H1 (cell line): ENCODE data around the gene CDH2. TPM values are rescaled to one million over a fixed set of nuclear protein-coding genes. Genes with fewer than 3 reads are reported as not detected.
A peak's percentile ranks its signal among the peaks of the same experiment; 100 is the strongest.

ENCODE experiments used
- CTCF ChIA-PET: fragments of 300-600 bp; sonication (Branson Sonifier 250); formaldehyde crosslinking; loops from one replicate; lab custom pipeline; 2021; ENCODE audit not compliant: partially characterized antibody; lab: Charles Lee
- POLR2A ChIA-PET: fragments of 300-600 bp; sonication (Branson Sonifier 250); formaldehyde crosslinking; loops from one replicate; lab custom pipeline; 2021; ENCODE audit warnings: inconsistent platforms; ENCODE audit not compliant: partially characterized antibody; lab: Charles Lee
- DNase-seq, 2 experiments: peaks; one replicate each; pipeline versions ENCODE4 v3.0.0 to v3.0.0-alpha.2; 2010 to 2022; ENCODE audit warnings: low spot score in 2 of 2, low read depth in 1 of 2, mixed read lengths in 1 of 2
- FAIRE-seq: peaks from 2 replicates; lab custom pipeline; 2011; peaks lifted over from hg19 to GRCh38; lab: Jason Lieb, UNC
- H2AFZ ChIP-seq: 2 replicates; pipeline ENCODE4 v1.8.1; 2012; ENCODE audit warnings: low read length, inconsistent platforms
- H2AK5ac ChIP-seq: 2 replicates; pipeline ENCODE4 v1.6.1; 2013; ENCODE audit warnings: low read depth, low read length
- H2BK120ac ChIP-seq: replicated peaks from 2 replicates; pipeline ENCODE3; 2013; ENCODE audit warnings: low read depth, low read length, inconsistent platforms
- H2BK12ac ChIP-seq: 2 replicates; pipeline ENCODE4 v1.6.1; 2013; ENCODE audit warnings: low read depth, low read length
- H2BK15ac ChIP-seq: 2 replicates; pipeline ENCODE4 v1.6.1; 2013; ENCODE audit warnings: low read length
- H2BK20ac ChIP-seq: 2 replicates; pipeline ENCODE4 v1.6.1; 2013; ENCODE audit warnings: low read length
- H2BK5ac ChIP-seq: 2 replicates; pipeline ENCODE4 v1.6.1; 2013; ENCODE audit warnings: low read depth, low read length
- H3K14ac ChIP-seq: 2 replicates; pipeline ENCODE4 v1.6.1; 2013; ENCODE audit warnings: inconsistent platforms; ENCODE audit not compliant: insufficient read length
- H3K18ac ChIP-seq: 2 replicates; pipeline ENCODE4 v1.6.1; 2013; ENCODE audit warnings: low read length; ENCODE audit errors: extremely low read depth
- H3K23ac ChIP-seq: 2 replicates; pipeline ENCODE4 v1.6.1; 2013; ENCODE audit warnings: inconsistent platforms; ENCODE audit not compliant: insufficient read length
- H3K23me2 ChIP-seq: 2 replicates; pipeline ENCODE4 v1.6.1; 2013; ENCODE audit warnings: low read depth, low read length
- H3K27ac ChIP-seq: 2 replicates; pipeline ENCODE4 v1.6.1; 2011; ENCODE audit warnings: low read depth, low read length, inconsistent platforms
- H3K27me3 ChIP-seq, 4 experiments: replicated peaks in 1 of 4; 1 replicate in 1 of 4; 2 replicates in 3 of 4; pipeline versions ENCODE4 v1.6.1 to v1.8.1; 2011 to 2013; ENCODE audit warnings: low read length in 3 of 4, mild to moderate bottlenecking in 3 of 4, inconsistent platforms in 2 of 4, mixed read lengths in 2 of 4, moderate library complexity in 1 of 4; ENCODE audit not compliant: control insufficient read depth in 3 of 4, insufficient read depth in 3 of 4; ENCODE audit errors: extremely low read depth in 1 of 4
- H3K36me3 ChIP-seq, 4 experiments: 2 replicates each; pipeline versions ENCODE4 v1.6.1 to v1.8.1; 2011 to 2013; ENCODE audit warnings: mild to moderate bottlenecking in 4 of 4, low read length in 3 of 4, moderate library complexity in 2 of 4, control low read depth in 1 of 4, inconsistent platforms in 1 of 4; ENCODE audit not compliant: insufficient read depth in 4 of 4, control insufficient read depth in 2 of 4
- H3K4ac ChIP-seq: replicated peaks from 2 replicates; pipeline ENCODE3; 2013; ENCODE audit warnings: low read length, low read depth, mixed read lengths, inconsistent platforms; ENCODE audit not compliant: insufficient read length
- H3K4me1 ChIP-seq, 4 experiments: replicated peaks in 1 of 4; 1 replicate in 1 of 4; 2 replicates in 3 of 4; pipeline versions ENCODE4 v1.6.1 to v1.8.1; 2011 to 2013; ENCODE audit warnings: low read length in 3 of 4, inconsistent platforms in 2 of 4, mixed read lengths in 1 of 4; ENCODE audit not compliant: insufficient read depth in 4 of 4, control insufficient read depth in 3 of 4
- H3K4me2 ChIP-seq, 2 experiments: 2 replicates each; pipeline versions ENCODE4 v1.6.1 to v1.8.1; 2011 to 2013; ENCODE audit warnings: low read depth in 2 of 2, low read length in 2 of 2, control low read depth in 1 of 2, inconsistent platforms in 1 of 2, mild to moderate bottlenecking in 1 of 2; ENCODE audit not compliant: insufficient read depth in 1 of 2
- H3K4me3 ChIP-seq, 4 experiments: fragments of 200-600, 300-600 bp in 1 of 4; sonication (generic), shearing (Covaris generic), sonication (Bioruptor Twin) in 1 of 4; 2 replicates each; pipeline versions ENCODE4 v1.5.1 to v1.8.1; 2011 to 2016; ENCODE audit warnings: low read length in 4 of 4, low read depth in 3 of 4, control low read depth in 2 of 4, inconsistent platforms in 2 of 4, mild to moderate bottlenecking in 2 of 4, mixed read lengths in 1 of 4, moderate library complexity in 1 of 4; ENCODE audit not compliant: insufficient read depth in 2 of 4; ENCODE audit errors: extremely low read depth in 1 of 4
- H3K56ac ChIP-seq: replicated peaks from 2 replicates; pipeline ENCODE3; 2013; ENCODE audit warnings: low read depth, mild to moderate bottlenecking, mixed read lengths, low read length, inconsistent platforms; ENCODE audit not compliant: insufficient read length
- H3K79me1 ChIP-seq: 2 replicates; pipeline ENCODE4 v1.6.1; 2013; ENCODE audit warnings: low read depth, low read length, control low read depth
- H3K79me2 ChIP-seq, 2 experiments: 2 replicates each; pipeline versions ENCODE4 v1.6.1 to v1.8.1; 2012 to 2013; ENCODE audit warnings: low read length in 2 of 2, mild to moderate bottlenecking in 2 of 2, inconsistent platforms in 1 of 2; ENCODE audit not compliant: insufficient read depth in 2 of 2, control insufficient read depth in 1 of 2
- H3K9ac ChIP-seq, 4 experiments: replicated peaks in 1 of 4; 1 replicate in 1 of 4; 2 replicates in 3 of 4; pipeline versions ENCODE4 v1.6.1 to v1.8.1; 2011 to 2013; ENCODE audit warnings: low read depth in 3 of 4, low read length in 3 of 4, control low read depth in 2 of 4, mild to moderate bottlenecking in 2 of 4, moderate library complexity in 2 of 4, inconsistent platforms in 1 of 4; ENCODE audit errors: extremely low read depth in 1 of 4
- H3K9me3 ChIP-seq, 2 experiments: 2 replicates each; pipeline versions ENCODE4 v1.6.1 to v1.8.1; 2012 to 2013; ENCODE audit warnings: mild to moderate bottlenecking in 2 of 2, moderate library complexity in 2 of 2, control low read depth in 1 of 2, inconsistent platforms in 1 of 2, low read depth in 1 of 2, low read length in 1 of 2, mixed read lengths in 1 of 2; ENCODE audit not compliant: insufficient read depth in 2 of 2
- H4K20me1 ChIP-seq, 2 experiments: replicated peaks in 1 of 2; 2 replicates each; pipeline versions ENCODE3 to v1.8.1; 2011 to 2013; ENCODE audit warnings: inconsistent platforms in 2 of 2, low read length in 2 of 2, mild to moderate bottlenecking in 1 of 2; ENCODE audit not compliant: insufficient read depth in 2 of 2, control insufficient read depth in 1 of 2
- H4K5ac ChIP-seq: 2 replicates; pipeline ENCODE4 v1.6.1; 2013; ENCODE audit warnings: low read length, low read depth, mixed read lengths, inconsistent platforms; ENCODE audit not compliant: insufficient read length
- H4K8ac ChIP-seq: 2 replicates; pipeline ENCODE4 v1.8.0; 2013; ENCODE audit warnings: mild to moderate bottlenecking, moderate library complexity, low read length, inconsistent platforms; ENCODE audit not compliant: insufficient read depth; ENCODE audit errors: extremely low read depth
- H4K91ac ChIP-seq: replicated peaks from 2 replicates; pipeline ENCODE3; 2013; ENCODE audit warnings: low read length, mixed read lengths, inconsistent platforms; ENCODE audit not compliant: insufficient read length
- MAFK ChIP-seq: IDR thresholded peaks from 2 replicates; pipeline ENCODE4 v1.6.1; 2012; ENCODE audit warnings: low read depth, mild to moderate bottlenecking, improper control_type of control experiment, low read length
- TCF12 ChIP-seq: IDR thresholded peaks from 2 replicates; pipeline ENCODE4 v1.6.1; 2011; ENCODE audit warnings: low read depth, mild to moderate bottlenecking, low read length
- WGBS, 2 experiments: shearing (Covaris generic) in 1 of 2; methylation state at CpG; one replicate each; pipeline versions ENCODE4 v1.1.6 to v1.1.7; 2013 to 2015; ENCODE audit warnings: low lambda C conversion rate in 2 of 2, mixed read lengths in 2 of 2, inconsistent platforms in 1 of 2, low coverage in 1 of 2, missing lambda C conversion rate in 1 of 2; ENCODE audit not compliant: insufficient replicate concordance in 2 of 2, insufficient coverage in 1 of 2, insufficient read length in 1 of 2; ENCODE audit errors: extremely low coverage in 1 of 2, missing lambda C conversion rate in 1 of 2; 5-methylcytosine and 5-hydroxymethylcytosine counted together
- polyA plus RNA-seq, 7 experiments: library from polyadenylated mRNA; depleted of rRNA in 3 of 7; stranded (reverse) in 5 of 7; unstranded in 2 of 7; fragments of >200 nt in 5 of 7; fragments of 200-250 nt in 2 of 7; gene quantifications; 1 replicate in 5 of 7; 2 replicates in 1 of 7; 4 replicates in 1 of 7; pipeline versions ENCODE4 v1.2.1 to v1.2.3, GENCODE V29; 2011 to 2013; ENCODE audit warnings: missing spikeins in 2 of 7, mixed read lengths in 2 of 7
- total RNA-seq: library from RNA; stranded (reverse); fragmentation: NEBNext Ultra II Directional; extraction: Animal tissue kit (Norgen Biotek cat#: 25700); gene quantifications from 2 replicates; pipeline ENCODE4 v1.2.1, GENCODE V29; 2021

CDH2 gene
- total and polyA plus RNA-seq, 2 of the 8 experiments (the other 6 are each of a cell fraction or from before 2014, with no cell fraction given), result 15.0 to 56.5 TPM

DNA sequence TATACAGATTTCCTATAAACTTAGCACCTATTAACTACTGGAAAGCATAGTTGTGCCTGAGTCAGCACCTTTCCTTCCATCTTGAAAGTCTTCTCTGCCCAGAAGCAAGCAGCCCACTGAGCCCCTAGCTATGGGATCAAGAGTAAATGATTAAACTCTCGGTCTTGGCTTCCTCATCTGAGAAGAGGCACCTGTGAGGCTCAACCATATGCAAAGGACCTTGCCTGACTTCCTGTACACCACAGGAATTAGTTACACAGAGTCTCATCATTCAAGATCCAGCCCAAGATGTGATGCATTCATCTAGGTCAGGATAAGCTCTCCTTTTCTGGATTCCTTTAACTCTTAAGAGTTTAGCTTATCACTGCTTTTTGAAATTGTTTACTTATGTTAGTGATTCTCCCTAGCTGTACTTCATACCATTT lies 96.0 kb downstream of the CDH2 start:
- FAIRE-seq, result no peak
- H3K23me2 ChIP-seq, result no peaks in the 10 kb centered on the region; the same call in 1 of the 2 replicates
- H2BK12ac ChIP-seq, result no peak overlapping the region
- H2AK5ac ChIP-seq, result no peak overlapping the region
- no peak overlapping the region for H3K4me3 ChIP-seq
- no peak overlapping the region for H3K4me2 ChIP-seq
- H2BK15ac ChIP-seq, result no peak overlapping the region
- H2BK20ac ChIP-seq, result no peak overlapping the region
- no peaks in the 10 kb centered on the region; a peak in 1 of 7 replicates for H3K27me3 ChIP-seq
- no peak for TF ChIP-seq TCF12
- TF ChIP-seq MAFK, result peak; percentile 54
- TF ChIP-seq, all 59 proteins: peak for 1
- DNase-seq, result no peak
- no peaks in the 10 kb centered on the region for H3K79me2 ChIP-seq
- H3K14ac ChIP-seq, result no peak overlapping the region
- no peaks in the 10 kb centered on the region for H3K36me3 ChIP-seq
- no peak overlapping the region for H3K56ac ChIP-seq
- WGBS, 2 experiments, result 100% methylated on average over 1 of the region's 1 CpG; no CpG with 5 or more reads in 1 of the 2 experiments
- H3K4ac ChIP-seq, result no peak overlapping the region
- H3K23ac ChIP-seq, result no peak overlapping the region
- no peak overlapping the region for H2BK5ac ChIP-seq
- H3K9me3 ChIP-seq, result no peaks in the 10 kb centered on the region
- H3K27ac ChIP-seq, result no peak overlapping the region
- no peaks in the 10 kb centered on the region for H3K79me1 ChIP-seq
- no peak overlapping the region for H4K8ac ChIP-seq
- peaks cover 0 to 2% of the 10 kb centered on the region in 2 experiments for H4K20me1 ChIP-seq
- peaks cover 0 to 3% (median under 1%) of the 10 kb centered on the region in 4 experiments; a peak in 2 of 7 replicates for H3K4me1 ChIP-seq
- ChIA-PET CTCF (interaction anchor here (1.0 to 1.3 kb wide), 2 partner anchors 13 to 16 kb away, joined by 3 read pairs; no protein-coding TSS in a partner anchor), POLR2A (no interaction called here)
- H4K5ac ChIP-seq, result no peak overlapping the region
- H2BK120ac ChIP-seq, result no peak overlapping the region
- H4K91ac ChIP-seq, result no peak overlapping the region
- H3K9ac ChIP-seq, result no peak overlapping the region
- H2AFZ ChIP-seq, result no peak overlapping the region
- H3K18ac ChIP-seq, result no peak overlapping the region
